PC-9 (cell line): ENCODE results near the gene ZSWIM3. TPM values are rescaled to one million over a fixed set of nuclear protein-coding genes. Genes with fewer than 3 reads are reported as not detected.

ENCODE experiments used
- BruUV-seq: library from RNA; stranded (reverse); fragments of 400-500 nt; replicated peaks from 2 replicates; lab custom pipeline; 2021; lab: Mats Ljungman, UMichigan
- CTCF ChIA-PET: fragments of 300-600 bp; sonication (Branson Sonifier 250); formaldehyde crosslinking; loops from one replicate; lab custom pipeline; 2022; ENCODE audit warnings: antibody characterized with exemption; lab: Charles Lee
- POLR2A ChIA-PET: fragments of 300-600 bp; sonication (Branson Sonifier 250); formaldehyde crosslinking; loops from one replicate; lab custom pipeline; 2022; ENCODE audit warnings: antibody characterized with exemption; ENCODE audit not compliant: unreplicated experiment; lab: Charles Lee
- DNase-seq, 2 experiments: peaks; one replicate each; pipeline versions ENCODE4 v3.0.0 to v3.0.0-alpha.2; 2015 to 2022; ENCODE audit warnings: mixed read lengths in 1 of 2
- H2AFZ ChIP-seq: fragments of 200-600 bp; sonication (generic); 2 replicates; pipeline ENCODE4 v1.8.1; 2017; ENCODE audit warnings: antibody characterized with exemption
- H3F3A ChIP-seq: fragments of 200-600 bp; sonication (generic); 2 replicates; pipeline ENCODE4 v1.8.1; 2017; ENCODE audit warnings: antibody characterized with exemption, mild to moderate bottlenecking, low read depth; ENCODE audit not compliant: insufficient read depth
- H3K27ac ChIP-seq: fragments of 200-600 bp; sonication (generic); 2 replicates; pipeline ENCODE4 v1.6.1; 2016; ENCODE audit warnings: mixed run types
- H3K27me3 ChIP-seq: fragments of 200-600 bp; sonication (generic); 2 replicates; pipeline ENCODE4 v1.6.1; 2016; ENCODE audit warnings: low read depth, mixed run types; ENCODE audit not compliant: insufficient read depth
- H3K36me3 ChIP-seq: fragments of 200-600 bp; sonication (generic); 2 replicates; pipeline ENCODE4 v1.6.1; 2016; ENCODE audit warnings: low read depth, mixed run types
- H3K4me1 ChIP-seq: fragments of 200-600 bp; sonication (generic); replicated peaks from 2 replicates; pipeline ENCODE4 v1.6.1; 2016; ENCODE audit warnings: mixed run types; ENCODE audit not compliant: insufficient read depth
- H3K4me2 ChIP-seq: fragments of 200-600 bp; sonication (generic); 2 replicates; pipeline ENCODE4 v1.6.1; 2017; ENCODE audit warnings: mixed run types
- H3K4me3 ChIP-seq: fragments of 200-600 bp; sonication (generic); 2 replicates; pipeline ENCODE4 v1.6.1; 2016; ENCODE audit warnings: mixed run types
- H3K79me2 ChIP-seq: fragments of 200-600 bp; sonication (generic); 2 replicates; pipeline ENCODE4 v1.6.1; 2017; ENCODE audit warnings: low read depth, mixed run types
- H3K9me2 ChIP-seq: fragments of 200-600 bp; sonication (generic); 2 replicates; pipeline ENCODE4 v1.8.1; 2017; ENCODE audit warnings: mild to moderate bottlenecking; ENCODE audit not compliant: insufficient read depth
- H3K9me3 ChIP-seq: fragments of 200-600 bp; sonication (generic); 2 replicates; pipeline ENCODE4 v1.8.1; 2016; ENCODE audit warnings: low read depth; ENCODE audit not compliant: insufficient read depth
- H4K20me1 ChIP-seq: fragments of 200-600 bp; sonication (generic); 2 replicates; pipeline ENCODE4 v1.8.1; 2017; ENCODE audit not compliant: insufficient read depth
- CTCF ChIP-seq: fragments of 200-600 bp; sonication (generic); conservative IDR thresholded peaks from 2 replicates; pipeline ENCODE4 v1.6.1; 2017; ENCODE audit warnings: mixed run types, antibody characterized with exemption, mild to moderate bottlenecking, moderate library complexity
- EZH2 ChIP-seq: fragments of 200-600 bp; sonication (generic); IDR thresholded peaks from 2 replicates; pipeline ENCODE4 v1.8.0; 2017; ENCODE audit warnings: antibody characterized with exemption, low read depth
- intact Hi-C: fragments of 100-400 bp; cut with micrococcal nuclease; formaldehyde crosslinking; loops from one replicate; pipeline ENCODE4 v1.10.0; 2022; ENCODE audit not compliant: unreplicated experiment
- total RNA-seq: library from RNA; stranded (reverse); gene quantifications from 2 replicates; pipeline ENCODE4 v1.2.3, GENCODE V29; 2021

ZSWIM3 gene
- total RNA-seq, 1 experiment from 2014 or later: 2.7 TPM

DNA sequence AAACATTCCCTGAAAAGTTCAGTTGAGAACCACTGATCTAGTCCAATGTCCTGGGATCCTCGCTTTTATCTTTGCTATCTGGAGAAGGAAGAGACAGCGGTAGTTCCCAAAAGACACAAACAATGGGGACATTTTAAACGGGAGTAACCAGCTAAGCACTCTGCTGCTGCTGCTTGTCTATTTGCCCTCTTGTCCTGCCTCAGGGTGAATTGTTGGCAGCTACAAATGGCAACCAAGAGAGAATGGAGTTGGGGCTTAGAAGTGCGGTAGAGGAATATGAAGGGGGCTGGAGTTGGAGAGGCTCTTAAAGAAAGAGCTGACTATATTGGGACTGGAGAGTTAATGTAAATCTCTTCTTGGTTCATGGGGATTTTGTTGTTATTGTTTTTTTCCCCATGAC lies 17.2 kb downstream of the ZSWIM3 start:
- ChIA-PET CTCF (no interaction called here), POLR2A (no interaction called here)
- no TSS peak for BruUV-seq

GRCh38 chr20:45878076-45878761 lies 20.8 kb downstream of the ZSWIM3 start:
- POLR2A ChIA-PET: no interaction called here
- Histone ChIP-seq H3K9me2 (no peaks in the 10 kb centered on the region), H3K4me2 (no peak overlapping the region), H3F3A (peaks cover 13% of the 10 kb centered on the region; the same call in 1 of the 2 replicates), H3K36me3 (peaks cover under 1% of the 10 kb centered on the region; the same call in 1 of the 2 replicates), H3K27me3 (no peaks in the 10 kb centered on the region), H2AFZ (no peak overlapping the region), H4K20me1 (no peaks in the 10 kb centered on the region), H3K9me3 (no peaks in the 10 kb centered on the region), H3K79me2 (peaks cover 21% of the 10 kb centered on the region), H3K27ac (no peak overlapping the region), H3K4me1 (peaks cover 11% of the 10 kb centered on the region), H3K4me3 (no peak overlapping the region)
- no peak for DNase-seq
- no TSS peak for BruUV-seq
- CTCF ChIA-PET: no interaction called here
- intact Hi-C loops: no loop called here
- no peak for TF ChIP-seq EZH2
- no peak for TF ChIP-seq CTCF

More for the DNA sequence above, 17.2 kb downstream of the ZSWIM3 start:
- no peak overlapping the region for H3K4me3 ChIP-seq
- H3K9me3 ChIP-seq: no peaks in the 10 kb centered on the region
- H4K20me1 ChIP-seq: no peaks in the 10 kb centered on the region
- no peaks in the 10 kb centered on the region for H3K36me3 ChIP-seq
- H3K27me3 ChIP-seq: no peaks in the 10 kb centered on the region
- no peak overlapping the region for H3K27ac ChIP-seq
- H3K4me2 ChIP-seq: no peak overlapping the region
- intact Hi-C loops: no loop called here
- peaks cover 18% of the 10 kb centered on the region for H3K4me1 ChIP-seq
- no peak overlapping the region for H2AFZ ChIP-seq
- H3K9me2 ChIP-seq: no peaks in the 10 kb centered on the region
- peaks cover 14% of the 10 kb centered on the region; the same call in 1 of the 2 replicates for H3F3A ChIP-seq
- no peaks in the 10 kb centered on the region for H3K79me2 ChIP-seq
- TF ChIP-seq EZH2 (no peak), CTCF (no peak)
- peak in 1 of 2 experiments; percentile 25 for DNase-seq

DNA sequence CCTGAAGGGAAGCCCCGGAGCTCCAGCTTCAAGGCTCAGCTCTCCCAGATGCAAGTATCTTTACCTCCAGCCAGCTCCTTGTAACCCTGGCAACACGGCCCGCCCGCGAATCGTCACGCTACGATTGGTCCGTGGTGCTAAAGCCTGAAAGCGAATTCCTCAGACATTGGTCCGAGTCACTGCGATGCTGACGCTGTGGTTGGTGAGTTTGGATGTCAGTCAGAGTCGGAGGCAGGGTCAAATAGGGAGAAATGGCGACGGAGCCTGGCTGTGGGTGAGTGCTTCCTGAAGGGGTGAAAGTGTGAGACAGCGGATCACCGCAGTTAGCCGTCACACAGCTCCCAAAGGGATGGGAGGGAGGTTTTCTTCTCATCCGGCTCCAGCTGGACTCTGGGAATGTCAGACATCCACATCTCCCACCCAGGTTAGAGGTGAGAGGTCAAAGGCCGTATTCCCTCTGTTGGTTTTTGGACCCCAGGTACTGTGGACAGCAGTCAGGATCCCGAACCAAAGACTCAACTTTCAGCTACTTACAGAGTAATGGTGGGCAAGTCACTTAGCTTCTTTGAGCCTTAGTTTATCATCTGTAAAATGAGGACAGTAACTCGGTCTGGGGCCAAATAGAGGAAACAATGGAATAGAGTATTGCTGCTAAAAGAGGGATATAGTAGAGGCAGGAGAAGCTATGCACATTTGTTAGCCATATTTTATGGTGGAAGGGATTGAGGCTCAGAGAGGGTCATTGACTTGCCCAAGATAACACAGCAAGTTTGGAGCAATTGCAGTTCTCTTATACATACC lies 23.8 kb downstream of the ZSWIM3 start, which contains the start of gene ZSWIM1:
Gene ZSWIM1, plus strand, starts transcription at position 240 of the 801 bp plus-strand sequence. CDS start 1,366 bp downstream, outside the sequence.
- BruUV-seq: TSS peak; percentile 54
- CTCF ChIA-PET: interaction anchor here (0.5 to 0.6 kb wide), 2 partner anchors 82 to 1673 kb away, joined by 3 to 8 read pairs; no protein-coding TSS in a partner anchor

More for the DNA sequence above, 23.8 kb downstream of the ZSWIM3 start, which contains the start of gene ZSWIM1:
- Histone ChIP-seq H4K20me1 (no peaks in the 10 kb centered on the region), H3K27me3 (no peaks in the 10 kb centered on the region), H3K36me3 (peaks cover 8% of the 10 kb centered on the region; the same call in 1 of the 2 replicates), H3K27ac (peak within 1 kb of the TSS; percentile 14; the same call in 1 of the 2 replicates), H3K9me3 (no peaks in the 10 kb centered on the region), H3K4me2 (peak within 1 kb of the TSS; percentile 86), H3F3A (peaks cover 26% of the 10 kb centered on the region), H3K79me2 (peaks cover 33% of the 10 kb centered on the region), H3K4me3 (peak within 1 kb of the TSS; percentile 67), H3K4me1 (peaks cover 31% of the 10 kb centered on the region), H3K9me2 (no peaks in the 10 kb centered on the region), H2AFZ (peak within 1 kb of the TSS; percentile 79)
- DNase-seq: peak; percentile 98 to 99
- TF ChIP-seq CTCF (no peak), EZH2 (no peak)
- intact Hi-C loops: loop anchor here (2.0 kb wide), 1 partner anchor 24 kb away; the partner anchor contains the start of genes ACOT8 and ZSWIM3
- POLR2A ChIA-PET: interaction anchor here (0.5 to 0.7 kb wide), 10 partner anchors 25 to 1279 kb away, joined by 3 to 5 read pairs (median 3); no protein-coding TSS in a partner anchor
